HEK293 (cell line): ENCODE results near the gene TRIM13.
"Not testable (repeated sequence)": the region's sequence is repeated elsewhere in the genome, so short reads cannot be mapped to it uniquely, and the experiment has no call there.

Experiments
- CTCF ChIA-PET: fragments of 350-600 bp; formaldehyde crosslinking; extraction: SDS; loops from one replicate; lab custom pipeline; 2021; ENCODE audit warnings: antibody characterized with exemption; lab: Yijun Ruan, JAX
- POLR2A ChIA-PET: fragments of 300-600 bp; formaldehyde crosslinking; extraction: SDS; loops from one replicate; lab custom pipeline; 2020; ENCODE audit warnings: antibody characterized with exemption, inconsistent platforms; lab: Yijun Ruan, JAX
- H3K27ac ChIP-seq: fragments of 200-500 bp; sonication (Bioruptor generic); 2 replicates; pipeline ENCODE4 v1.5.1; 2014; ENCODE audit warnings: low read depth, low read length, control low read depth, inconsistent platforms; ENCODE audit errors: extremely low read depth
- H3K36me3 ChIP-seq, 2 experiments: fragments of 200-500 bp in 1 of 2; sonication (Bioruptor generic) in 1 of 2; 1 replicate in 1 of 2; 2 replicates in 1 of 2; pipeline ENCODE4 v1.5.1; 2014 to 2017; ENCODE audit warnings: inconsistent platforms in 2 of 2, low read length in 2 of 2; ENCODE audit not compliant: control insufficient read depth in 2 of 2, insufficient read depth in 1 of 2
- H3K4me1 ChIP-seq: fragments of 200-500 bp; sonication (Bioruptor generic); 2 replicates; pipeline ENCODE4 v1.5.1; 2014; ENCODE audit warnings: mild to moderate bottlenecking, low read length, inconsistent platforms; ENCODE audit not compliant: control insufficient read depth, insufficient read depth
- H3K4me3 ChIP-seq: 2 replicates; pipeline ENCODE4 v1.5.1; 2011; ENCODE audit warnings: low read depth, mild to moderate bottlenecking, control low read depth, low read length, moderate library complexity
- H3K9me3 ChIP-seq: fragments of 200-500 bp; sonication (Bioruptor generic); 2 replicates; pipeline ENCODE4 v1.5.1; 2014; ENCODE audit warnings: low read depth, low read length, inconsistent platforms; ENCODE audit not compliant: control insufficient read depth, insufficient read depth
- REST ChIP-seq: fragments of 450-650 bp; formaldehyde crosslinking; IDR thresholded peaks from 2 replicates; pipeline ENCODE4 v1.5.1; 2016; ENCODE audit warnings: missing biosample characterization, missing genetic modification characterization
- ZBTB1 ChIP-seq: fragments of 450-650 bp; formaldehyde crosslinking; IDR thresholded peaks from 2 replicates; pipeline ENCODE4 v1.5.1; 2016; ENCODE audit warnings: missing biosample characterization, missing genetic modification characterization
- ZBTB21 ChIP-seq: fragments of 450-650 bp; formaldehyde crosslinking; IDR thresholded peaks from 2 replicates; pipeline ENCODE4 v1.5.1; 2017; ENCODE audit warnings: missing biosample characterization, missing genetic modification characterization
- ZBTB8A ChIP-seq: fragments of 450-650 bp; formaldehyde crosslinking; IDR thresholded peaks from 2 replicates; pipeline ENCODE4 v1.5.1; 2016; ENCODE audit warnings: missing biosample characterization, missing genetic modification characterization
- ZFP37 ChIP-seq: fragments of 450-650 bp; formaldehyde crosslinking; IDR thresholded peaks from 2 replicates; pipeline ENCODE4 v1.5.1; 2016; ENCODE audit warnings: missing biosample characterization, missing genetic modification characterization
- ZNF140 ChIP-seq: fragments of 450-650 bp; formaldehyde crosslinking; IDR thresholded peaks from 2 replicates; pipeline ENCODE4 v1.5.1; 2016; ENCODE audit warnings: missing biosample characterization, missing genetic modification characterization
- ZNF202 ChIP-seq: fragments of 450-650 bp; formaldehyde crosslinking; IDR thresholded peaks from 2 replicates; pipeline ENCODE4 v1.5.1; 2016; ENCODE audit warnings: missing biosample characterization, missing genetic modification characterization, borderline replicate concordance
- ZNF266 ChIP-seq: fragments of 450-650 bp; formaldehyde crosslinking; IDR thresholded peaks from 2 replicates; pipeline ENCODE4 v1.5.1; 2016; ENCODE audit warnings: missing biosample characterization, missing genetic modification characterization, low read depth
- ZNF292 ChIP-seq: fragments of 450-650 bp; formaldehyde crosslinking; IDR thresholded peaks from 2 replicates; pipeline ENCODE4 v1.5.1; 2016; ENCODE audit warnings: low read depth, missing biosample characterization, missing genetic modification characterization, borderline replicate concordance
- ZNF354C ChIP-seq: fragments of 450-650 bp; formaldehyde crosslinking; IDR thresholded peaks from 2 replicates; pipeline ENCODE4 v1.5.1; 2016; ENCODE audit warnings: missing biosample characterization, missing genetic modification characterization, low read depth, borderline replicate concordance
- ZNF394 ChIP-seq: fragments of 450-650 bp; formaldehyde crosslinking; IDR thresholded peaks from 2 replicates; pipeline ENCODE4 v1.5.1; 2016; ENCODE audit warnings: missing biosample characterization, missing genetic modification characterization, mild to moderate bottlenecking, moderate library complexity, borderline replicate concordance
- ZNF426 ChIP-seq: fragments of 450-650 bp; formaldehyde crosslinking; IDR thresholded peaks from 2 replicates; pipeline ENCODE4 v1.5.1; 2017; ENCODE audit warnings: missing biosample characterization, missing genetic modification characterization, mild to moderate bottlenecking, inconsistent platforms, moderate library complexity
- ZNF433 ChIP-seq: fragments of 450-650 bp; formaldehyde crosslinking; IDR thresholded peaks from 2 replicates; pipeline ENCODE4 v1.5.1; 2016; ENCODE audit warnings: missing biosample characterization, missing genetic modification characterization, low read depth
- ZNF501 ChIP-seq: fragments of 450-650 bp; formaldehyde crosslinking; IDR thresholded peaks from 2 replicates; pipeline ENCODE4 v1.5.1; 2016; ENCODE audit warnings: missing biosample characterization, missing genetic modification characterization
- ZNF510 ChIP-seq: fragments of 450-650 bp; formaldehyde crosslinking; IDR thresholded peaks from 2 replicates; pipeline ENCODE4 v1.5.1; 2018; ENCODE audit warnings: mild to moderate bottlenecking, missing genetic modification characterization, missing biosample characterization; ENCODE audit not compliant: insufficient replicate concordance
- ZNF514 ChIP-seq: fragments of 450-650 bp; formaldehyde crosslinking; IDR thresholded peaks from 2 replicates; pipeline ENCODE4 v1.5.1; 2016; ENCODE audit warnings: missing biosample characterization, missing genetic modification characterization
- ZNF518A ChIP-seq: fragments of 450-650 bp; formaldehyde crosslinking; conservative IDR thresholded peaks from 2 replicates; pipeline ENCODE4 v1.5.1; 2016; ENCODE audit warnings: low read depth, missing biosample characterization, missing genetic modification characterization
- ZNF558 ChIP-seq: fragments of 450-650 bp; formaldehyde crosslinking; IDR thresholded peaks from 2 replicates; pipeline ENCODE4 v1.5.1; 2016; ENCODE audit warnings: missing biosample characterization, missing genetic modification characterization
- ZNF580 ChIP-seq: fragments of 450-650 bp; formaldehyde crosslinking; IDR thresholded peaks from 2 replicates; pipeline ENCODE4 v1.5.1; 2016; ENCODE audit warnings: missing biosample characterization, missing genetic modification characterization
- ZNF664 ChIP-seq: fragments of 450-650 bp; formaldehyde crosslinking; IDR thresholded peaks from 2 replicates; pipeline ENCODE4 v1.5.1; 2016; ENCODE audit warnings: missing biosample characterization, missing genetic modification characterization
- ZNF791 ChIP-seq: fragments of 450-650 bp; formaldehyde crosslinking; IDR thresholded peaks from 2 replicates; pipeline ENCODE4 v1.5.1; 2016; ENCODE audit warnings: missing biosample characterization, missing genetic modification characterization
- TF ChIP-seq, protein P1 (sequence below): fragments of 450-650 bp; formaldehyde crosslinking; IDR thresholded peaks from 2 replicates; pipeline ENCODE4 v1.5.1; 2016; ENCODE audit warnings: missing biosample characterization, missing genetic modification characterization, borderline replicate concordance
- TF ChIP-seq, protein P2 (sequence below): fragments of 450-650 bp; formaldehyde crosslinking; conservative IDR thresholded peaks from 2 replicates; pipeline ENCODE4 v1.5.1; 2016; ENCODE audit warnings: low read depth, missing biosample characterization, missing genetic modification characterization

TRIM13 gene

DNA sequence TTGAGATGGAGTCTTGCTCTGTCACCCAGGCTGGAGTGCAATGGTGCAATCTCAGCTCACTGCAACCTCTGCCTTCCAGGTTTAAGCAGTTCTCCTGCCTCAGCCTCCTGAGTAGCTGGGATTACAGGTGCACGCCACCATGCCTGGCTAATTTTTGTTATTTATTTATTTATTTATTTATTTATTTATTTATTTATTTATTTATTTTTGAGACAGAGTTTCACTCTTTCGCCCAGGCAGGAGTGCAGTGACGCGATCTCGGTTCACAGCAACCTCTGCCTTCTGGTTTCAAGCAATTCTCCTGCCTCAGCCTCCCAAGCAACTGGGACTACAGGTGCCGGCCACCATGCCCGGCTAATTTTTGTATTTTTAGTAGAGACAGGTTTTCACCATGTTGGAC is 65.5 kb downstream of the TRIM13 start:
- H3K4me1 ChIP-seq, H3K27ac ChIP-seq, CTCF ChIA-PET, H3K4me3 ChIP-seq, POLR2A ChIA-PET, H3K9me3 ChIP-seq: not testable (repeated sequence)
- H3K36me3 ChIP-seq = peaks cover 36 to 40% of the 10 kb centered on the region in 2 experiments
- TF ChIP-seq, protein P1, sequence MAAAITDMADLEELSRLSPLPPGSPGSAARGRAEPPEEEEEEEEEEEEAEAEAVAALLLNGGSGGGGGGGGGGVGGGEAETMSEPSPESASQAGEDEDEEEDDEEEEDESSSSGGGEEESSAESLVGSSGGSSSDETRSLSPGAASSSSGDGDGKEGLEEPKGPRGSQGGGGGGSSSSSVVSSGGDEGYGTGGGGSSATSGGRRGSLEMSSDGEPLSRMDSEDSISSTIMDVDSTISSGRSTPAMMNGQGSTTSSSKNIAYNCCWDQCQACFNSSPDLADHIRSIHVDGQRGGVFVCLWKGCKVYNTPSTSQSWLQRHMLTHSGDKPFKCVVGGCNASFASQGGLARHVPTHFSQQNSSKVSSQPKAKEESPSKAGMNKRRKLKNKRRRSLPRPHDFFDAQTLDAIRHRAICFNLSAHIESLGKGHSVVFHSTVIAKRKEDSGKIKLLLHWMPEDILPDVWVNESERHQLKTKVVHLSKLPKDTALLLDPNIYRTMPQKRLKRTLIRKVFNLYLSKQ (tag by site-specific recombination) = peak; percentile 31; the same call in 1 of the 2 replicates
- 0 out of 2 replicates have a peak, but pooled peaks have one; percentile 20 for TF ChIP-seq ZNF292 (tag by site-specific recombination)
- peak; percentile 79; the same call in 1 of the 2 replicates for TF ChIP-seq ZNF558 (tag by site-specific recombination)
- peak; percentile 64; the same call in 1 of the 2 replicates for TF ChIP-seq ZBTB1 (tag by site-specific recombination)
- peak; percentile 83; the same call in 1 of the 2 replicates for TF ChIP-seq ZNF202 (tag by site-specific recombination)
- TF ChIP-seq ZNF394 (tag by site-specific recombination) = peak; percentile 94
- peak; percentile 36 for TF ChIP-seq ZNF510 (tag by site-specific recombination)
- TF ChIP-seq ZNF501 (tag by site-specific recombination) = 0 out of 2 replicates have a peak, but pooled peaks have one; percentile 54
- TF ChIP-seq, protein P2, sequence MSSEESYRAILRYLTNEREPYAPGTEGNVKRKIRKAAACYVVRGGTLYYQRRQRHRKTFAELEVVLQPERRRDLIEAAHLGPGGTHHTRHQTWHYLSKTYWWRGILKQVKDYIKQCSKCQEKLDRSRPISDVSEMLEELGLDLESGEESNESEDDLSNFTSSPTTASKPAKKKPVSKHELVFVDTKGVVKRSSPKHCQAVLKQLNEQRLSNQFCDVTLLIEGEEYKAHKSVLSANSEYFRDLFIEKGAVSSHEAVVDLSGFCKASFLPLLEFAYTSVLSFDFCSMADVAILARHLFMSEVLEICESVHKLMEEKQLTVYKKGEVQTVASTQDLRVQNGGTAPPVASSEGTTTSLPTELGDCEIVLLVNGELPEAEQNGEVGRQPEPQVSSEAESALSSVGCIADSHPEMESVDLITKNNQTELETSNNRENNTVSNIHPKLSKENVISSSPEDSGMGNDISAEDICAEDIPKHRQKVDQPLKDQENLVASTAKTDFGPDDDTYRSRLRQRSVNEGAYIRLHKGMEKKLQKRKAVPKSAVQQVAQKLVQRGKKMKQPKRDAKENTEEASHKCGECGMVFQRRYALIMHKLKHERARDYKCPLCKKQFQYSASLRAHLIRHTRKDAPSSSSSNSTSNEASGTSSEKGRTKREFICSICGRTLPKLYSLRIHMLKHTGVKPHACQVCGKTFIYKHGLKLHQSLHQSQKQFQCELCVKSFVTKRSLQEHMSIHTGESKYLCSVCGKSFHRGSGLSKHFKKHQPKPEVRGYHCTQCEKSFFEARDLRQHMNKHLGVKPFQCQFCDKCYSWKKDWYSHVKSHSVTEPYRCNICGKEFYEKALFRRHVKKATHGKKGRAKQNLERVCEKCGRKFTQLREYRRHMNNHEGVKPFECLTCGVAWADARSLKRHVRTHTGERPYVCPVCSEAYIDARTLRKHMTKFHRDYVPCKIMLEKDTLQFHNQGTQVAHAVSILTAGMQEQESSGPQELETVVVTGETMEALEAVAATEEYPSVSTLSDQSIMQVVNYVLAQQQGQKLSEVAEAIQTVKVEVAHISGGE = peak; percentile 70
- 0 out of 2 replicates have a peak, but pooled peaks have one; percentile 19 for TF ChIP-seq ZNF580 (tag by site-specific recombination)
- peak; percentile 68 for TF ChIP-seq ZBTB8A (tag by site-specific recombination)
- peak; percentile 86 for TF ChIP-seq ZNF518A
- peak; percentile 77; the same call in 1 of the 2 replicates for TF ChIP-seq ZNF514 (tag by site-specific recombination)
- peak; percentile 34; the same call in 1 of the 2 replicates for TF ChIP-seq ZBTB21 (tag by site-specific recombination)
- peak; percentile 79 for TF ChIP-seq ZNF426 (tag by site-specific recombination)
- peak; percentile 82 for TF ChIP-seq ZNF266
- 0 out of 2 replicates have a peak, but pooled peaks have one; percentile 18 for TF ChIP-seq ZFP37 (tag by site-specific recombination)
- TF ChIP-seq ZNF664 (tag by site-specific recombination) = peak; percentile 77
- TF ChIP-seq ZNF354C (tag by site-specific recombination) = peak; percentile 72; the same call in 1 of the 2 replicates
- TF ChIP-seq REST (tag by site-specific recombination) = peak; percentile 71
- peak; percentile 70; the same call in 1 of the 2 replicates for TF ChIP-seq ZNF140 (tag by site-specific recombination)
- peak; percentile 73 for TF ChIP-seq ZNF433 (tag by site-specific recombination)
- peak; percentile 54; the same call in 1 of the 2 replicates for TF ChIP-seq ZNF791 (tag by site-specific recombination)
